GM21526 (cell line): Measurements from ENCODE around the gene LEMD1.
"Not testable (repeated sequence)": the region's sequence is repeated elsewhere in the genome, so short reads cannot be mapped to it uniquely, and the experiment has no call there.

Experiments
- ATAC-seq: cut with Tn5 transposase; IDR thresholded peaks from one replicate; pipeline ENCODE4 v1.9.1; 2021; ENCODE audit warnings: moderate library complexity; ENCODE audit not compliant: unreplicated experiment, low FRiP score

Gene LEMD1

GRCh38 chr1:205382990-205383389 lies 38.9 kb downstream of the LEMD1 start:
- not testable (repeated sequence) for ATAC-seq

GRCh38 chr1:205382561-205382960 lies 39.3 kb downstream of the LEMD1 start:
- no peak for ATAC-seq

- ATAC-seq, result no peak
Observed at GRCh38 chr1:205381305-205381704, 40.6 kb downstream of the LEMD1 start.

- no peak for ATAC-seq
Observed at GRCh38 chr1:205380882-205381281, 41.0 kb downstream of the LEMD1 start.

- no peak for ATAC-seq
Observed at GRCh38 chr1:205379056-205379455, 42.8 kb downstream of the LEMD1 start.

GRCh38 chr1:205377355-205377754 lies 44.5 kb downstream of the LEMD1 start:
- no peak for ATAC-seq

- ATAC-seq, result no peak
Observed at GRCh38 chr1:205376739-205377138, 45.1 kb downstream of the LEMD1 start.

- ATAC-seq, result no peak
Observed at GRCh38 chr1:205375835-205376545, 45.9 kb downstream of the LEMD1 start.

- ATAC-seq, result no peak
Observed at GRCh38 chr1:205374210-205375078, 47.4 kb downstream of the LEMD1 start.

- no peak for ATAC-seq
Observed at GRCh38 chr1:205373798-205374175, 48.1 kb downstream of the LEMD1 start.

- ATAC-seq, result no peak
Observed at GRCh38 chr1:205373022-205373797, 48.6 kb downstream of the LEMD1 start.

GRCh38 chr1:205371871-205372660 lies 49.8 kb downstream of the LEMD1 start:
- no peak for ATAC-seq

- no peak for ATAC-seq
Observed at GRCh38 chr1:205370780-205371179, 51.1 kb downstream of the LEMD1 start.

GRCh38 chr1:205369701-205370123 lies 52.1 kb downstream of the LEMD1 start:
- ATAC-seq, result no peak

GRCh38 chr1:205368478-205368877 lies 53.4 kb downstream of the LEMD1 start:
- no peak for ATAC-seq

- ATAC-seq, result no peak
Observed at GRCh38 chr1:205365945-205366463, 55.9 kb downstream of the LEMD1 start.

- ATAC-seq, result not testable (repeated sequence)
Observed at GRCh38 chr1:205365086-205365485, 56.8 kb downstream of the LEMD1 start.

- no peak for ATAC-seq
Observed at GRCh38 chr1:205360891-205361290, 61.0 kb downstream of the LEMD1 start.

GRCh38 chr1:205359771-205360565 lies 61.9 kb downstream of the LEMD1 start:
- no peak for ATAC-seq
